Osteoblast (primary cell): ENCODE data around the gene CACUL1. TPM values are rescaled to one million over a fixed set of nuclear protein-coding genes. Genes with fewer than 3 reads are reported as not detected.

Experiments used
- DNase-seq: peaks from one replicate; pipeline ENCODE4 v3.0.0; 2011; ENCODE audit warnings: low spot score, mixed read lengths; ENCODE audit not compliant: insufficient read length; ENCODE audit errors: missing footprints
- H2AFZ ChIP-seq: 2 replicates; pipeline ENCODE4 v1.6.0; 2011; ENCODE audit warnings: mild to moderate bottlenecking, low read length
- H3K27ac ChIP-seq: 2 replicates; pipeline ENCODE4 v1.5.1; 2011; ENCODE audit warnings: mild to moderate bottlenecking, low read depth, low read length, moderate library complexity
- H3K27me3 ChIP-seq: 2 replicates; pipeline ENCODE4 v1.6.0; 2012; ENCODE audit warnings: mild to moderate bottlenecking, control low read depth, inconsistent platforms, low read length, moderate library complexity; ENCODE audit not compliant: insufficient read depth
- H3K36me3 ChIP-seq: 2 replicates; pipeline ENCODE4 v1.5.1; 2011; ENCODE audit warnings: mild to moderate bottlenecking, low read length, control low read depth, moderate library complexity; ENCODE audit not compliant: insufficient read depth
- H3K4me1 ChIP-seq: 2 replicates; pipeline ENCODE4 v1.5.1; 2011; ENCODE audit warnings: mild to moderate bottlenecking, low read length, control low read depth, moderate library complexity; ENCODE audit not compliant: insufficient read depth
- H3K4me2 ChIP-seq: 2 replicates; pipeline ENCODE4 v1.6.0; 2011; ENCODE audit warnings: mild to moderate bottlenecking, low read length; ENCODE audit not compliant: insufficient read depth
- H3K4me3 ChIP-seq: fragments of 200-600 bp; sonication (generic); 3 replicates; pipeline ENCODE4 v1.5.1; 2012; ENCODE audit warnings: mild to moderate bottlenecking, low read length, inconsistent platforms; ENCODE audit not compliant: insufficient read depth
- H3K79me2 ChIP-seq: 2 replicates; pipeline ENCODE4 v1.6.0; 2012; ENCODE audit warnings: mild to moderate bottlenecking, low read length, control low read depth, inconsistent platforms; ENCODE audit not compliant: insufficient read depth
- H3K9me3 ChIP-seq: 2 replicates; pipeline ENCODE4 v1.5.1; 2011; ENCODE audit warnings: low read depth, low read length, control low read depth
- H4K20me1 ChIP-seq: 2 replicates; pipeline ENCODE4 v1.6.0; 2012; ENCODE audit warnings: mild to moderate bottlenecking, low read length, control low read depth; ENCODE audit not compliant: insufficient read depth
- total RNA-seq: library from RNA; depleted of rRNA; stranded (reverse); fragments of >200 nt; gene quantifications from 2 replicates; pipeline ENCODE4 v1.2.3, GENCODE V29; 2012
- TF ChIP-seq, protein P1 (sequence below): IDR thresholded peaks from 2 replicates; pipeline ENCODE4 v1.5.1; 2011; ENCODE audit warnings: mild to moderate bottlenecking, low read depth, low read length, moderate library complexity; ENCODE audit errors: extremely low read depth

The CACUL1 gene
- total RNA-seq, 1 donor: 32.6 TPM

DNA sequence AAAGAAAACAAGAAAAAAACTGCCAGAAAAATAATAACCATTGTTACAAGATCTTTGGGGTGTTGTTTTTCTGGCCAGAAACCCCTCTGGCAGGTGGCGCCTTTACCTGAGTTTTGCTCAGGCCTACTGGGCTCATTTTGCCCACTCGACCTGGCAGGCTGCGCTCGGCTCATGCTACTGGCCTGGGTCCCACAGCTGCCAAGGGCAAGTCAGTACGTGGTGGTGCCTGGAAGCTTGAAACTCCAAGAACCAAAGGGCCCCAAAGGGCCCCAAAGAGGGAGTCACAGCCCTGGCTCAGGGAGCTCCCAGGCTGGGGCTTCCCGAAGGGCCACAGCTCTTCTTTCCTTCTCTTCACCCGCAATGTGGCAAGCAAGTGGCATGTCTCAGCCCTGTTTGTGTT is 42.7 kb downstream of the CACUL1 start:
- Histone ChIP-seq H3K4me3 (no peak overlapping the region), H3K36me3 (no peaks in the 10 kb centered on the region), H2AFZ (no peak overlapping the region), H3K27me3 (no peaks in the 10 kb centered on the region), H3K4me1 (no peaks in the 10 kb centered on the region), H3K9me3 (no peaks in the 10 kb centered on the region), H3K27ac (no peak overlapping the region), H4K20me1 (peaks cover 2% of the 10 kb centered on the region), H3K79me2 (peaks cover 3% of the 10 kb centered on the region), H3K4me2 (no peak overlapping the region)
- TF ChIP-seq, protein P1, sequence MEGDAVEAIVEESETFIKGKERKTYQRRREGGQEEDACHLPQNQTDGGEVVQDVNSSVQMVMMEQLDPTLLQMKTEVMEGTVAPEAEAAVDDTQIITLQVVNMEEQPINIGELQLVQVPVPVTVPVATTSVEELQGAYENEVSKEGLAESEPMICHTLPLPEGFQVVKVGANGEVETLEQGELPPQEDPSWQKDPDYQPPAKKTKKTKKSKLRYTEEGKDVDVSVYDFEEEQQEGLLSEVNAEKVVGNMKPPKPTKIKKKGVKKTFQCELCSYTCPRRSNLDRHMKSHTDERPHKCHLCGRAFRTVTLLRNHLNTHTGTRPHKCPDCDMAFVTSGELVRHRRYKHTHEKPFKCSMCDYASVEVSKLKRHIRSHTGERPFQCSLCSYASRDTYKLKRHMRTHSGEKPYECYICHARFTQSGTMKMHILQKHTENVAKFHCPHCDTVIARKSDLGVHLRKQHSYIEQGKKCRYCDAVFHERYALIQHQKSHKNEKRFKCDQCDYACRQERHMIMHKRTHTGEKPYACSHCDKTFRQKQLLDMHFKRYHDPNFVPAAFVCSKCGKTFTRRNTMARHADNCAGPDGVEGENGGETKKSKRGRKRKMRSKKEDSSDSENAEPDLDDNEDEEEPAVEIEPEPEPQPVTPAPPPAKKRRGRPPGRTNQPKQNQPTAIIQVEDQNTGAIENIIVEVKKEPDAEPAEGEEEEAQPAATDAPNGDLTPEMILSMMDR: no peak
- DNase-seq: no peak

DNA sequence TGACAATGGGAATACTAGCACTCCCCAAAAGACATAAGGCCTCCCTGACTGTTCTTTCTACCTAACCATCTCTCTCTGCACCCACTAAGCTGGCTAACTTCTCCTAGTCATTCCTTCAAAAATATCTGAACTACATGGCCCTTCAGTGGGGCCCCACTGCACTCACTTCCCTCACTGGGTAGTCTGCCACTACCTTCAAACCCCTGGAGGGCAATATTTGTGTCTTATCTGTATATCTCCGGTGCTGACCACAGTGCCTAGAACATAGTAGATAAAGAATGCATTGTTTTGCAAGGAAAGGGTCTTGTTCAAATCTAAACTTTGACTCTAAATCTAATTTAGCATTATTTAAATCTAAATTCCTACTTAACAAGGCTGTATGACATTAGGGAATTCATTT is 44.3 kb downstream of the CACUL1 start:
- Histone ChIP-seq H4K20me1 (peaks cover 2% of the 10 kb centered on the region), H3K4me1 (no peaks in the 10 kb centered on the region), H3K4me2 (no peak overlapping the region), H3K4me3 (no peak overlapping the region), H3K27me3 (no peaks in the 10 kb centered on the region), H2AFZ (no peak overlapping the region), H3K36me3 (no peaks in the 10 kb centered on the region), H3K79me2 (no peaks in the 10 kb centered on the region), H3K9me3 (no peaks in the 10 kb centered on the region), H3K27ac (no peak overlapping the region)
- TF ChIP-seq, protein P1: no peak
- DNase-seq: no peak

DNA sequence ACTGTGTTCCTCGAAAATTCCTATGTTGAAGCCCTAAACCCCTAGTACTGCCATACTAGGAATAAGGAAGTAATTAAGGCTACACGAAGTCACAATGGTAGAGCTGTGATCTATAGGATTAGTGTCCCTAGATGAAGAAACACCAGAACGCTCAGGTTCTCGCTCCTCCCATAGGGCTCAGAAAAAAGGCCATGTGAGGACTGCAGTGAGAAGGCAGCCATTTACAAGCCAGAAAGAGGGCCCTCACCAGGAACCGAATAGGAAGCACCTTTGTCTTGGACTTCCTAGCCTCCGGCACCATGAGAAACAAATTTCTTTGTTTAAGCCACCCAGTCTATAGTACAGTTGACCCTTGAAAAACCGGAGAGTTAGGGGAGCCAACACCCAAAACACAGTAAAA is 46.2 kb downstream of the CACUL1 start:
- Histone ChIP-seq H2AFZ (no peak overlapping the region), H4K20me1 (peaks cover 2% of the 10 kb centered on the region), H3K27me3 (no peaks in the 10 kb centered on the region), H3K36me3 (no peaks in the 10 kb centered on the region), H3K4me3 (no peak overlapping the region), H3K9me3 (no peaks in the 10 kb centered on the region), H3K79me2 (no peaks in the 10 kb centered on the region), H3K4me2 (no peak overlapping the region), H3K27ac (no peak overlapping the region), H3K4me1 (no peaks in the 10 kb centered on the region)
- DNase-seq: no peak
- TF ChIP-seq, protein P1: no peak

DNA sequence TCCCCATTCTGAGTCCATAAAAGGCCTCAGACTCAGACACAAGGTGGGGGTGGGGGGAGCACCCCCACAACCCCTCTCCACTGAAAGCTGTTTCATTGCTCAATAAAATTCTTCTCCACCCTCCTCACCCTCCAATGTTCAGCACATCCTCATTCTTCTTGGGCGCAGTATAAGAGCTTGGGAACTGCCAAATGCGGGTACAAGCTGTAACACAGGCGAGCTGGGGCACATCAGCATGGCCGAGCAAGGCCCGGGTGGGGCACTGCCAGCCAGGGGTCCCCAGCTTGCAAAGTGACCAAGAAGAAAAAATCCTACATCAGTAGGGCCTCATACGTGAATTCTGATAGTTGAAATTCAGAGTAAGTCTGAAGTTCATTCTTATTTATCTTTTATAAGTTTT is 50.1 kb downstream of the CACUL1 start:
- H3K79me2 ChIP-seq: no peaks in the 10 kb centered on the region
- no peak overlapping the region for H3K4me2 ChIP-seq
- H3K9me3 ChIP-seq: no peaks in the 10 kb centered on the region
- no peaks in the 10 kb centered on the region for H3K4me1 ChIP-seq
- H3K4me3 ChIP-seq: no peak overlapping the region
- peaks cover 7% of the 10 kb centered on the region for H3K36me3 ChIP-seq
- no peaks in the 10 kb centered on the region for H3K27me3 ChIP-seq
- peaks cover 5% of the 10 kb centered on the region for H4K20me1 ChIP-seq
- TF ChIP-seq, protein P1: no peak
- H3K27ac ChIP-seq: no peak overlapping the region
- no peak overlapping the region for H2AFZ ChIP-seq
- DNase-seq: no peak
